ENCODE results near the gene TBC1D1.

The TBC1D1 gene

GRCh38 chr4:38114386-38115150, 223.7 kb downstream of the TBC1D1 start:
- Mint-ChIP-seq H3K36me3 (peaks cover 55% of the 10 kb centered on the region), H3K27me3 (no peaks in the 10 kb centered on the region), H3K4me1 (no peaks in the 10 kb centered on the region), H3K4me3 (no peak overlapping the region), H3K9me3 (no peaks in the 10 kb centered on the region), H3K27ac (no peak overlapping the region)
- ATAC-seq, result no peak

- no peaks in the 10 kb centered on the region for H3K9me3 Mint-ChIP-seq
- no peaks in the 10 kb centered on the region for H3K4me1 Mint-ChIP-seq
- no peak overlapping the region for H3K4me3 Mint-ChIP-seq
- no peak overlapping the region for H3K27ac Mint-ChIP-seq
- peaks cover 48% of the 10 kb centered on the region for H3K36me3 Mint-ChIP-seq
- no peak for ATAC-seq
- H3K27me3 Mint-ChIP-seq, result no peaks in the 10 kb centered on the region
These were observed 224.7 kb downstream of the TBC1D1 start for GRCh38 chr4:38115601-38116000.

- Mint-ChIP-seq H3K36me3 (peaks cover 63% of the 10 kb centered on the region), H3K27me3 (no peaks in the 10 kb centered on the region), H3K27ac (no peak overlapping the region), H3K4me1 (no peaks in the 10 kb centered on the region), H3K4me3 (no peak overlapping the region), H3K9me3 (no peaks in the 10 kb centered on the region)
- ATAC-seq, result no peak
These were observed 226.7 kb downstream of the TBC1D1 start for GRCh38 chr4:38117591-38117990.

- Mint-ChIP-seq H3K36me3 (peaks cover 69% of the 10 kb centered on the region), H3K4me3 (no peak overlapping the region), H3K27ac (no peak overlapping the region), H3K27me3 (no peaks in the 10 kb centered on the region), H3K9me3 (no peaks in the 10 kb centered on the region), H3K4me1 (no peaks in the 10 kb centered on the region)
- no peak for ATAC-seq
These were observed 228.9 kb downstream of the TBC1D1 start for GRCh38 chr4:38119668-38120385.

- Mint-ChIP-seq H3K36me3 (peaks cover 75% of the 10 kb centered on the region), H3K9me3 (no peaks in the 10 kb centered on the region), H3K27ac (no peak overlapping the region), H3K27me3 (no peaks in the 10 kb centered on the region), H3K4me3 (no peak overlapping the region), H3K4me1 (no peaks in the 10 kb centered on the region)
- no peak for ATAC-seq
These were observed 229.9 kb downstream of the TBC1D1 start for GRCh38 chr4:38120772-38121171.

GRCh38 chr4:38122060-38122459, 231.2 kb downstream of the TBC1D1 start:
- H3K4me1 Mint-ChIP-seq, result no peaks in the 10 kb centered on the region
- no peaks in the 10 kb centered on the region for H3K9me3 Mint-ChIP-seq
- H3K4me3 Mint-ChIP-seq, result no peak overlapping the region
- no peak overlapping the region for H3K27ac Mint-ChIP-seq
- H3K36me3 Mint-ChIP-seq, result peaks cover 72% of the 10 kb centered on the region
- H3K27me3 Mint-ChIP-seq, result no peaks in the 10 kb centered on the region
- no peak for ATAC-seq

- H3K27me3 Mint-ChIP-seq, result no peaks in the 10 kb centered on the region
- no peak overlapping the region for H3K4me3 Mint-ChIP-seq
- ATAC-seq, result no peak
- peaks cover 10% of the 10 kb centered on the region for H3K4me1 Mint-ChIP-seq
- peaks cover 69% of the 10 kb centered on the region for H3K36me3 Mint-ChIP-seq
- H3K9me3 Mint-ChIP-seq, result no peaks in the 10 kb centered on the region
- no peak overlapping the region for H3K27ac Mint-ChIP-seq
These were observed 232.7 kb downstream of the TBC1D1 start for GRCh38 chr4:38123555-38123954.

- ATAC-seq, result no peak
- Mint-ChIP-seq H3K4me1 (peaks cover 24% of the 10 kb centered on the region), H3K27me3 (no peaks in the 10 kb centered on the region), H3K4me3 (no peak overlapping the region), H3K27ac (no peak overlapping the region), H3K36me3 (peaks cover 79% of the 10 kb centered on the region), H3K9me3 (no peaks in the 10 kb centered on the region)
These were observed 234.1 kb downstream of the TBC1D1 start for GRCh38 chr4:38124961-38125360.

- Mint-ChIP-seq H3K9me3 (no peaks in the 10 kb centered on the region), H3K36me3 (peaks cover 77% of the 10 kb centered on the region), H3K4me3 (no peak overlapping the region), H3K4me1 (peaks cover 33% of the 10 kb centered on the region), H3K27me3 (no peaks in the 10 kb centered on the region), H3K27ac (no peak overlapping the region)
- ATAC-seq, result no peak
These were observed 234.9 kb downstream of the TBC1D1 start for GRCh38 chr4:38125816-38126215.

- peak overlapping the region; percentile 90 for H3K27ac Mint-ChIP-seq
- peak; percentile 77 for ATAC-seq
These were observed 237.9 kb downstream of the TBC1D1 start for GRCh38 chr4:38128478-38129459.

GRCh38 chr4:38129460-38130227, 238.8 kb downstream of the TBC1D1 start:
- Mint-ChIP-seq H3K36me3 (peaks cover 71% of the 10 kb centered on the region), H3K4me1 (peaks cover 49% of the 10 kb centered on the region), H3K27ac (peak overlapping the region; percentile 90), H3K27me3 (no peaks in the 10 kb centered on the region), H3K9me3 (no peaks in the 10 kb centered on the region), H3K4me3 (no peak overlapping the region)
- no peak for ATAC-seq

More at GRCh38 chr4:38128478-38129459, 237.9 kb downstream of the TBC1D1 start:
- no peaks in the 10 kb centered on the region for H3K27me3 Mint-ChIP-seq
- H3K4me1 Mint-ChIP-seq, result peaks cover 49% of the 10 kb centered on the region
- H3K36me3 Mint-ChIP-seq, result peaks cover 68% of the 10 kb centered on the region
- no peaks in the 10 kb centered on the region for H3K9me3 Mint-ChIP-seq
- H3K4me3 Mint-ChIP-seq, result no peak overlapping the region

- Mint-ChIP-seq H3K27me3 (no peaks in the 10 kb centered on the region), H3K27ac (peak overlapping the region; percentile 90), H3K4me1 (peaks cover 49% of the 10 kb centered on the region), H3K36me3 (peaks cover 70% of the 10 kb centered on the region), H3K4me3 (no peak overlapping the region), H3K9me3 (no peaks in the 10 kb centered on the region)
- no peak for ATAC-seq
These were observed 240.0 kb downstream of the TBC1D1 start for GRCh38 chr4:38130884-38131283.

GRCh38 chr4:38131371-38132091, 240.6 kb downstream of the TBC1D1 start:
- Mint-ChIP-seq H3K27ac (peak overlapping the region; percentile 90), H3K27me3 (no peaks in the 10 kb centered on the region), H3K9me3 (no peaks in the 10 kb centered on the region), H3K4me3 (peak overlapping the region; percentile 21), H3K4me1 (peaks cover 49% of the 10 kb centered on the region), H3K36me3 (peaks cover 75% of the 10 kb centered on the region)
- peak; percentile 61 for ATAC-seq

GRCh38 chr4:38132107-38132673, 241.3 kb downstream of the TBC1D1 start:
- ATAC-seq, result peak; percentile 90
- Mint-ChIP-seq H3K4me3 (peak overlapping the region; percentile 47), H3K36me3 (peaks cover 75% of the 10 kb centered on the region), H3K27me3 (no peaks in the 10 kb centered on the region), H3K9me3 (no peaks in the 10 kb centered on the region), H3K4me1 (peaks cover 49% of the 10 kb centered on the region), H3K27ac (peak overlapping the region; percentile 90)

Data from stimulated activated memory B cell treated with anti-CD40 and anti-IgM and Interleukin-4, amounts not matched to agents 10 μg/mL and 1 μg/mL and 100 μg/mL, for 72 hours (primary cell).